ENCODE measurements around the gene SLC25A18.
"Not testable (repeated sequence)": the region's sequence is repeated elsewhere in the genome, so short reads cannot be mapped to it uniquely, and the experiment has no call there.

Gene SLC25A18

DNA sequence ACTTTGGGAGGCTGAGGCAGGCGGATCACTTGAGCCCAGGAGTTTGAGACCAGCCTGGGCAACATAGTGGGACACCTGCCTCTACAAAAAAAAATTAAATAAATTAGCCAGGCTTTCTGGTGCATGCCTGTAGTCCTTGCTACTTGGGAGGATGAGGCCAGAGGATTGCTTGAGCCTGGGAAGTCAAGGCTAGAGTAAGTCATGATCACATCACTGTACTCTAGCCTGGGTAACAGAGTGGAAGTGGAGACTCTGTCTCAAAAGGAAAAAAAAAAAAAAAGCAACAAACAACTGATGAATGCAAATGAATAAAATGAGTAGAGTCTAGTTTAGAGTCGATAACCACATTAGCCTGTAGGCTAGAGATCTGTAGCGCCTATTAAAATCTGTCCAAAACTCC lies 71.4 kb downstream of the SLC25A18 start:
- peak; percentile 85 for DNase-seq (ENCODE audit: low read depth)
- TF ChIP-seq, protein P1, sequence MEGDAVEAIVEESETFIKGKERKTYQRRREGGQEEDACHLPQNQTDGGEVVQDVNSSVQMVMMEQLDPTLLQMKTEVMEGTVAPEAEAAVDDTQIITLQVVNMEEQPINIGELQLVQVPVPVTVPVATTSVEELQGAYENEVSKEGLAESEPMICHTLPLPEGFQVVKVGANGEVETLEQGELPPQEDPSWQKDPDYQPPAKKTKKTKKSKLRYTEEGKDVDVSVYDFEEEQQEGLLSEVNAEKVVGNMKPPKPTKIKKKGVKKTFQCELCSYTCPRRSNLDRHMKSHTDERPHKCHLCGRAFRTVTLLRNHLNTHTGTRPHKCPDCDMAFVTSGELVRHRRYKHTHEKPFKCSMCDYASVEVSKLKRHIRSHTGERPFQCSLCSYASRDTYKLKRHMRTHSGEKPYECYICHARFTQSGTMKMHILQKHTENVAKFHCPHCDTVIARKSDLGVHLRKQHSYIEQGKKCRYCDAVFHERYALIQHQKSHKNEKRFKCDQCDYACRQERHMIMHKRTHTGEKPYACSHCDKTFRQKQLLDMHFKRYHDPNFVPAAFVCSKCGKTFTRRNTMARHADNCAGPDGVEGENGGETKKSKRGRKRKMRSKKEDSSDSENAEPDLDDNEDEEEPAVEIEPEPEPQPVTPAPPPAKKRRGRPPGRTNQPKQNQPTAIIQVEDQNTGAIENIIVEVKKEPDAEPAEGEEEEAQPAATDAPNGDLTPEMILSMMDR (IDR thresholded peaks at IDR 0.05; ENCODE audit: insufficient read depth, low read depth, low read length, missing control alignments), result no peak

DNA sequence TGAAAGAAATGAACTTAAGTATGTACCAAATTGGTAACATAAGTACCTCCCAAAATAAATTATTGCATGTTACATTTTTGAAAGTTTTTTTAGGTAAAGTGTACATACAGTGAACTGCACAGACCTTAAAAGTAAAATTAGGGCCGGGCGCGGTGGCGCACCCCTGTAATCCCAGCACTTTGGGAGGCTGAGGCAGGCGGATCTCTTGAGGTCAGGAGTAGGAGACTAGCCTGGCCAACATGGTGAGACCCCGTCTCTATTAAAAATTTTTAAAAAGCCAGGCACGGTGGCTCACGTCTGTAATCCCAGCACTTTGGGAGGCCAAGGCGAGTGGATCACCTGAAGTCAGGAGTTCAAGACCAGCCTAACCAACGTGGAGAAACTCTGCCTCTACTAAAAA lies 73.6 kb downstream of the SLC25A18 start:
- H3K4me3 ChIP-seq (ENCODE audit: low read length); DNase-seq (ENCODE audit: low read depth): not testable (repeated sequence)

More for the DNA sequence above, 71.4 kb downstream of the SLC25A18 start:
- no peak overlapping the region for H3K4me3 ChIP-seq (ENCODE audit: low read length)

DNA sequence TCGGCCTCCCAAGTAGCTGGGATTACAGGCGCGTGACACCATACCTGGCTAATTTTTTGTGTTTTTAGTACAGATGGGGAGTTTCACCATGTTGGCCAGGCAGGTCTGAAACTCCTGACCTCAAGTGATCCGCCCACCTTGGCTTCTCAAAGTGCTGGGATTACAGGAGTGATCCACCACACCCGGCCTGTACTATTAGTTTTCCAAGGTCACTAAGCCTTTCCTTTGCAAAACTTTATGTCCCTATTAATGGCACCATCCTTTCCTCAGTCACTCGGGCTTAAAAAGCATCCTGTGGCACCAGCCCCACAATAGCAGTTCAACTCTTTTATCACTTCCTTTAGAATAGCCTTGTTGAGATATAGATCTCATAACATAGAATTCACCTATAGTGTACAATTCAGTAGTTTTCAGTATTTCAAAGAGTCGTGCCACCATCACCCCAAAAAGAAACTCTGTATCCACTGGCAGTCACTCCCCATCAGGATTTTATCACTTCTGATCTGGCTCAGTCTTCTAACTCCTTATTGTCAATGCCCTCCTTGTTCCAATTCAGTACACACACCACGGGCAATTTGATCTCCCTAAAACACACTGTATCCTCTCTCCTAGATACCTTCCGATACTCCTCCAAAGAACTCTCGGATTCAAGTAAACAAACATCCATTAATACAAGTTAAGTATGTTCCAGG lies 74.3 kb downstream of the SLC25A18 start:
- TF ChIP-seq, protein P1 (IDR thresholded peaks at IDR 0.05; ENCODE audit: insufficient read depth, low read depth, low read length, missing control alignments), result no peak
- peak overlapping the region; percentile 93 for H3K4me3 ChIP-seq (ENCODE audit: low read length)
- DNase-seq (ENCODE audit: low read depth), result no peak

DNA sequence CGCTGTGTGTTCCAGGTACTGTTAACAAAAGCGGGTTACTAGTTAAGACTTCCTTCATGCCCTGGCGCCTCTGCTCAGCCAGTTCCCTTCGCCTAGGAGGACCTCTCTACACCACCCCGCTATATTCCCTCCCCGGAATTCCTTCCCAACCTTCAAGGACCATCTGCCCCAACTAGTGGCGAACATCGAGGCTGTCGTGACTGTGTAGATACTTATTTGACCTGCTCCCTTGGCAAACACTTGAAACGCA lies 74.8 kb downstream of the SLC25A18 start:
- peak overlapping the region; percentile 93 for H3K4me3 ChIP-seq (ENCODE audit: low read length)
- peak; percentile 61 for DNase-seq (ENCODE audit: low read depth)
- TF ChIP-seq, protein P1 (IDR thresholded peaks at IDR 0.05; ENCODE audit: insufficient read depth, low read depth, low read length, missing control alignments), result no peak

DNA sequence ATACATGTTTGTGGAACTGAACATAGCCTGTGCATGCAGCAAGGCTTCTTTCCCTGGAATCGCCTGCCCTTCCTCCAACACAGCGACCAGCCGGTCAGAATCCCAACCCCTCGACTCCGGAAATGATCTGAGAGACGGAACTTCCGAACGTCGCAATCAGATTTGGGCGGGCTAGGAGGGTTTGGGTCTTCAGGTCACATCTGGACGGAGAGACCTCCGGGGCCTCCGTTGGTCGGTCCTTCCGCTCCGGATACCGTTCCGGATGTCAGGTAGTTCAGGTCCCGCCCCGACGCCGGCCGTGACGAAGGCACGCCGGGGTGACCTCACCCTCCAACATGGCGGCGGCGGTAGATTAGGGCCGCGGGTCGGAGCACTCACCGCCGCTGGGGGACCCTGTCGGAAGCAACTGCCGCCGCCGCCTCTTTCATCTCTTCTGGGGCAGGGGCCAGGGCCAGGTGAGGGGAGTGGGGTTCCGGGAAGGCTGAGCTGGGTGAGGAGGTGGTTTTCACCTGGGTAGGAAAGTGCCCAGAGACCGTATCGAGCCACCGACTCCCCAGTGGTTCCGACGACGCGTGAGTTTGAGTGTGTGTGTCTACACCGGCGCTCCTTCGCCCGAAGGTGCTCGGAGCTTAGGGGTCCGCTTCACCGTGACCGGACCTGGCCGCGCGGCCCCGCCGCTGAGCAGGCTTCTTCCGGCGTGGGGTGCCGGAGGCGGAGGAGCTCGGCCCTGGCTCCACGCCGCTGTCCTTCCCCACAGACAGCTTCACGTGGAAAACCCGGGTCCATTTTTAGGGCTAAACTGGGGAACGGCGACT lies 75.3 kb downstream of the SLC25A18 start, which contains the start of gene BCL2L13:
BCL2L13 (plus strand) TSS at position 326 of the 815 bp plus-strand sequence. CDS start 16,955 bp downstream, outside the sequence.
- TF ChIP-seq, protein P1 (IDR thresholded peaks at IDR 0.05; ENCODE audit: insufficient read depth, low read depth, low read length, missing control alignments), result no peak
- H3K4me3 ChIP-seq (ENCODE audit: low read length), result peak within 1 kb of the TSS; percentile 93
- peak; percentile 90 for DNase-seq (ENCODE audit: low read depth)

DNA sequence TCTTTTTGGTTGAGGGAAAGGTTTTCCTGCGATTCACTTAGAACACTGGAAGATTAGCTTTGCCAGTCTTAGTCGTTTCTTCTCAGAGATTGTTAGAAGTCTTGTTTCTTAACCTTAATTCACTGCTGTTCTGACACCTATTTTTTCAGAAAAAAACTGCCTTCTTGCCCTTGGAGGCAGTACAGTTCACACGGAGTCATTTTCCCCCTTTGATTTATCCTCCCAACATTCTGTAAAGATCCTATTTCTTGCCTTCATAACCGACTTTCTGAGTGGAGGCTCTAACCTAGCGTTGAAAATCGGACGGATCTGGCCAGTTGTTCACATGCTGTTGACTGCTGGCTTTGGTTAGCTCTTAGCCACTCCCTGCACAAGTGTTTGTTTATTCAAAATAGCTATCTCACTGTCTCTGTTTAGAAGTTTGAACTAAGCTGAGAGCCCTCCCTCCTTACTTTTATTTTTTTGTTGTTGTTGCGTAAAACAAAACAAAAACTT lies 76.0 kb downstream of the SLC25A18 start:
- peak; percentile 62 for DNase-seq (ENCODE audit: low read depth)
- H3K4me3 ChIP-seq (ENCODE audit: low read length), result peak overlapping the region; percentile 93
- TF ChIP-seq, protein P1 (IDR thresholded peaks at IDR 0.05; ENCODE audit: insufficient read depth, low read depth, low read length, missing control alignments), result no peak

Measured in epithelial cell of esophagus (primary cell).